GM12878 (cell line): Measurements from ENCODE around the gene ARHGAP15. TPM values are rescaled to one million over a fixed set of nuclear protein-coding genes. Genes with fewer than 3 reads are reported as not detected.

Experiments used
- BACH1 ChIP-seq: fragments of 450-650 bp; IDR thresholded peaks from 2 replicates; pipeline ENCODE4 v1.6.1; 2017; ENCODE audit warnings: mild to moderate bottlenecking, borderline replicate concordance
- KLF5 ChIP-seq: fragments of 450-650 bp; IDR thresholded peaks from 2 replicates; pipeline ENCODE4 v1.6.1; 2014; ENCODE audit warnings: mild to moderate bottlenecking; ENCODE audit not compliant: partially characterized antibody
- NR2C2 ChIP-seq: IDR thresholded peaks from 2 replicates; pipeline ENCODE4 v1.6.1; 2011; ENCODE audit warnings: borderline replicate concordance, low read depth; ENCODE audit not compliant: control insufficient read depth, insufficient read length
- POLR2A ChIP-seq: IDR thresholded peaks from 2 replicates; pipeline ENCODE4 v1.6.1; 2011; ENCODE audit warnings: low read depth, mild to moderate bottlenecking, low read length
- RFX5 ChIP-seq: IDR thresholded peaks from 2 replicates; pipeline ENCODE4 v1.6.1; 2011; ENCODE audit warnings: low read depth, low read length, improper control_type of control experiment
- SREBF1 ChIP-seq: IDR thresholded peaks from 2 replicates; pipeline ENCODE4 v1.6.1; 2012; ENCODE audit warnings: mild to moderate bottlenecking, low read length
- YBX1 ChIP-seq: fragments of 450-650 bp; IDR thresholded peaks from 2 replicates; pipeline ENCODE4 v1.6.1; 2016; ENCODE audit warnings: antibody characterized with exemption
- ZNF592 ChIP-seq: fragments of 450-650 bp; IDR thresholded peaks from 2 replicates; pipeline ENCODE4 v1.6.1; 2017; ENCODE audit warnings: mild to moderate bottlenecking, moderate library complexity
- polyA plus RNA-seq, 11 experiments: library from polyadenylated mRNA; depleted of rRNA in 4 of 11; unstranded in 6 of 11; stranded (reverse) in 5 of 11; fragments of >200 nt; fragmentation: Nextera tagmentation in 4 of 11; fragmentation: Illumina TruSeq in 1 of 11; extraction: Ambion mirVana in 4 of 11; extraction: Trizol in 1 of 11; gene quantifications; 1 replicate in 1 of 11; 2 replicates in 10 of 11; pipeline versions ENCODE4 v1.2.1 to v1.2.3, GENCODE V29; 2011 to 2016; ENCODE audit warnings: inconsistent platforms in 2 of 11, missing spikeins in 2 of 11, low read depth in 1 of 11
- total RNA-seq, 4 experiments: library from RNA; depleted of rRNA in 3 of 4; stranded (reverse); fragments of >200 nt in 3 of 4; fragmentation: Illumina TruSeq in 1 of 4; extraction: Trizol in 1 of 4; gene quantifications; 2 replicates each; pipeline versions ENCODE4 v1.2.1 to v1.2.3, GENCODE V29; 2013 to 2021
- TF ChIP-seq, protein P1 (sequence below): fragments of 450-650 bp; IDR thresholded peaks from 2 replicates; pipeline ENCODE4 v1.6.1; 2018; ENCODE audit warnings: mild to moderate bottlenecking, low read depth, moderate library complexity; ENCODE audit not compliant: partially characterized antibody
- TF ChIP-seq, protein P2 (sequence below): IDR thresholded peaks from 2 replicates; pipeline ENCODE4 v1.6.1; 2011; ENCODE audit warnings: low read depth, mild to moderate bottlenecking, low read length, moderate library complexity, borderline replicate concordance; ENCODE audit errors: extremely low read depth
- TF ChIP-seq, protein P3 (sequence below): fragments of 450-650 bp; IDR thresholded peaks from 2 replicates; pipeline ENCODE4 v1.6.1; 2016; ENCODE audit warnings: mild to moderate bottlenecking
- TF ChIP-seq, protein P4 (sequence below): IDR thresholded peaks from 2 replicates; pipeline ENCODE4 v1.6.1; 2011; ENCODE audit warnings: borderline replicate concordance, low read depth, mild to moderate bottlenecking, moderate library complexity, mixed read lengths, low read length; ENCODE audit not compliant: insufficient read depth; ENCODE audit errors: extremely low read length

ARHGAP15 gene
- total and polyA plus RNA-seq, 10 of the 15 experiments (the other 5 are each of a cell fraction or from before 2014, with no cell fraction given) = 38.0 to 92.6 (median 66.7) TPM

DNA sequence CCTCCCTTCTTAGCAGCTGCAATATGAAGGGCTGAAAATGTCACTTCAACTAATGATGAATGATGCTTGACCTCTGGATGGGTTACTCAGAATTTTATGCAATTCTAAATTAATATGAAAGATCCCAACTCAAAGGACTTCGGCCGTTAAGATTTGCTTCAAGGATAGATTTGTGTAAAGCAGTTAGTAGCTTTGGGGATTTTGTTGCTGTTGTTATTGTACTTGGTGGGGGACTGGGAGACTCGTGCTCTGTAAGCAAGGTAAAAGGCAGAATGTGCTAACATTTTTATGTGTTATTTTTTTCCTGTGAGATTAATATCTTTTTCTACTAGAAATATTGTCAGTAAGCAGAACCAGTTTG is 478.8 kb downstream of the ARHGAP15 start (continued):
- TF ChIP-seq BACH1 = no peak
- TF ChIP-seq, protein P1, sequence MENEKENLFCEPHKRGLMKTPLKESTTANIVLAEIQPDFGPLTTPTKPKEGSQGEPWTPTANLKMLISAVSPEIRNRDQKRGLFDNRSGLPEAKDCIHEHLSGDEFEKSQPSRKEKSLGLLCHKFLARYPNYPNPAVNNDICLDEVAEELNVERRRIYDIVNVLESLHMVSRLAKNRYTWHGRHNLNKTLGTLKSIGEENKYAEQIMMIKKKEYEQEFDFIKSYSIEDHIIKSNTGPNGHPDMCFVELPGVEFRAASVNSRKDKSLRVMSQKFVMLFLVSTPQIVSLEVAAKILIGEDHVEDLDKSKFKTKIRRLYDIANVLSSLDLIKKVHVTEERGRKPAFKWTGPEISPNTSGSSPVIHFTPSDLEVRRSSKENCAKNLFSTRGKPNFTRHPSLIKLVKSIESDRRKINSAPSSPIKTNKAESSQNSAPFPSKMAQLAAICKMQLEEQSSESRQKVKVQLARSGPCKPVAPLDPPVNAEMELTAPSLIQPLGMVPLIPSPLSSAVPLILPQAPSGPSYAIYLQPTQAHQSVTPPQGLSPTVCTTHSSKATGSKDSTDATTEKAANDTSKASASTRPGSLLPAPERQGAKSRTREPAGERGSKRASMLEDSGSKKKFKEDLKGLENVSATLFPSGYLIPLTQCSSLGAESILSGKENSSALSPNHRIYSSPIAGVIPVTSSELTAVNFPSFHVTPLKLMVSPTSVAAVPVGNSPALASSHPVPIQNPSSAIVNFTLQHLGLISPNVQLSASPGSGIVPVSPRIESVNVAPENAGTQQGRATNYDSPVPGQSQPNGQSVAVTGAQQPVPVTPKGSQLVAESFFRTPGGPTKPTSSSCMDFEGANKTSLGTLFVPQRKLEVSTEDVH = no peak
- TF ChIP-seq YBX1 = no peak
- no peak for TF ChIP-seq POLR2A
- TF ChIP-seq KLF5 = no peak
- TF ChIP-seq, protein P2, sequence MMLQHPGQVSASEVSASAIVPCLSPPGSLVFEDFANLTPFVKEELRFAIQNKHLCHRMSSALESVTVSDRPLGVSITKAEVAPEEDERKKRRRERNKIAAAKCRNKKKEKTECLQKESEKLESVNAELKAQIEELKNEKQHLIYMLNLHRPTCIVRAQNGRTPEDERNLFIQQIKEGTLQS = no peak
- TF ChIP-seq ZNF592 = no peak
- TF ChIP-seq, protein P3, sequence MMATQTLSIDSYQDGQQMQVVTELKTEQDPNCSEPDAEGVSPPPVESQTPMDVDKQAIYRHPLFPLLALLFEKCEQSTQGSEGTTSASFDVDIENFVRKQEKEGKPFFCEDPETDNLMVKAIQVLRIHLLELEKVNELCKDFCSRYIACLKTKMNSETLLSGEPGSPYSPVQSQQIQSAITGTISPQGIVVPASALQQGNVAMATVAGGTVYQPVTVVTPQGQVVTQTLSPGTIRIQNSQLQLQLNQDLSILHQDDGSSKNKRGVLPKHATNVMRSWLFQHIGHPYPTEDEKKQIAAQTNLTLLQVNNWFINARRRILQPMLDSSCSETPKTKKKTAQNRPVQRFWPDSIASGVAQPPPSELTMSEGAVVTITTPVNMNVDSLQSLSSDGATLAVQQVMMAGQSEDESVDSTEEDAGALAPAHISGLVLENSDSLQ = no peak
- TF ChIP-seq SREBF1 = no peak
- TF ChIP-seq RFX5 = no peak
- TF ChIP-seq, protein P4, sequence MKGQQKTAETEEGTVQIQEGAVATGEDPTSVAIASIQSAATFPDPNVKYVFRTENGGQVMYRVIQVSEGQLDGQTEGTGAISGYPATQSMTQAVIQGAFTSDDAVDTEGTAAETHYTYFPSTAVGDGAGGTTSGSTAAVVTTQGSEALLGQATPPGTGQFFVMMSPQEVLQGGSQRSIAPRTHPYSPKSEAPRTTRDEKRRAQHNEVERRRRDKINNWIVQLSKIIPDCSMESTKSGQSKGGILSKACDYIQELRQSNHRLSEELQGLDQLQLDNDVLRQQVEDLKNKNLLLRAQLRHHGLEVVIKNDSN = no peak
- no peak for TF ChIP-seq NR2C2
